ENCODE results near the gene DLG2. TPM values are rescaled to one million over a fixed set of nuclear protein-coding genes. Genes with fewer than 3 reads are reported as not detected.

Gene DLG2
- total and polyA plus RNA-seq, 2 of the 8 experiments (the other 6 are each of a cell fraction or from before 2014, with no cell fraction given), result 1.7 to 14.3 TPM

DNA sequence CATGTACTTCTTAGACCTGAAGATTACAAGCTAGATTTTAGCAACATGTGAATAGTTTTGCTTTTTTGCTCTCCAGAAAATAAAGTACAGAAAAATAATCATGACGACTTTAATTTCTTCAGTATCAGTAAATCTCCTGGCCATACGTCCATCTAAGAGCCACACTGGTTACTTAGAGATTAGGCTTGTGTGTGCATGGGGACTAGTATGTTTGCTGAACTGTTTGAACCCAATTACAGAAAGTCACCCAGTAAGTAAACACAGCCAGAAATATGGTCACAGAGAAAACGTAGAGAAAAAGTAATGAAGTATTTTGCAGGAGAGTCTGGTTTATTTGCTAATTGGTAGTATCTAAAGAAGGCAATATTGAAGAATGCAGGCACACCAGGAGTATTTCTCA is 1287.3 kb downstream of the DLG2 start (continued):
- TF ChIP-seq, protein P1, sequence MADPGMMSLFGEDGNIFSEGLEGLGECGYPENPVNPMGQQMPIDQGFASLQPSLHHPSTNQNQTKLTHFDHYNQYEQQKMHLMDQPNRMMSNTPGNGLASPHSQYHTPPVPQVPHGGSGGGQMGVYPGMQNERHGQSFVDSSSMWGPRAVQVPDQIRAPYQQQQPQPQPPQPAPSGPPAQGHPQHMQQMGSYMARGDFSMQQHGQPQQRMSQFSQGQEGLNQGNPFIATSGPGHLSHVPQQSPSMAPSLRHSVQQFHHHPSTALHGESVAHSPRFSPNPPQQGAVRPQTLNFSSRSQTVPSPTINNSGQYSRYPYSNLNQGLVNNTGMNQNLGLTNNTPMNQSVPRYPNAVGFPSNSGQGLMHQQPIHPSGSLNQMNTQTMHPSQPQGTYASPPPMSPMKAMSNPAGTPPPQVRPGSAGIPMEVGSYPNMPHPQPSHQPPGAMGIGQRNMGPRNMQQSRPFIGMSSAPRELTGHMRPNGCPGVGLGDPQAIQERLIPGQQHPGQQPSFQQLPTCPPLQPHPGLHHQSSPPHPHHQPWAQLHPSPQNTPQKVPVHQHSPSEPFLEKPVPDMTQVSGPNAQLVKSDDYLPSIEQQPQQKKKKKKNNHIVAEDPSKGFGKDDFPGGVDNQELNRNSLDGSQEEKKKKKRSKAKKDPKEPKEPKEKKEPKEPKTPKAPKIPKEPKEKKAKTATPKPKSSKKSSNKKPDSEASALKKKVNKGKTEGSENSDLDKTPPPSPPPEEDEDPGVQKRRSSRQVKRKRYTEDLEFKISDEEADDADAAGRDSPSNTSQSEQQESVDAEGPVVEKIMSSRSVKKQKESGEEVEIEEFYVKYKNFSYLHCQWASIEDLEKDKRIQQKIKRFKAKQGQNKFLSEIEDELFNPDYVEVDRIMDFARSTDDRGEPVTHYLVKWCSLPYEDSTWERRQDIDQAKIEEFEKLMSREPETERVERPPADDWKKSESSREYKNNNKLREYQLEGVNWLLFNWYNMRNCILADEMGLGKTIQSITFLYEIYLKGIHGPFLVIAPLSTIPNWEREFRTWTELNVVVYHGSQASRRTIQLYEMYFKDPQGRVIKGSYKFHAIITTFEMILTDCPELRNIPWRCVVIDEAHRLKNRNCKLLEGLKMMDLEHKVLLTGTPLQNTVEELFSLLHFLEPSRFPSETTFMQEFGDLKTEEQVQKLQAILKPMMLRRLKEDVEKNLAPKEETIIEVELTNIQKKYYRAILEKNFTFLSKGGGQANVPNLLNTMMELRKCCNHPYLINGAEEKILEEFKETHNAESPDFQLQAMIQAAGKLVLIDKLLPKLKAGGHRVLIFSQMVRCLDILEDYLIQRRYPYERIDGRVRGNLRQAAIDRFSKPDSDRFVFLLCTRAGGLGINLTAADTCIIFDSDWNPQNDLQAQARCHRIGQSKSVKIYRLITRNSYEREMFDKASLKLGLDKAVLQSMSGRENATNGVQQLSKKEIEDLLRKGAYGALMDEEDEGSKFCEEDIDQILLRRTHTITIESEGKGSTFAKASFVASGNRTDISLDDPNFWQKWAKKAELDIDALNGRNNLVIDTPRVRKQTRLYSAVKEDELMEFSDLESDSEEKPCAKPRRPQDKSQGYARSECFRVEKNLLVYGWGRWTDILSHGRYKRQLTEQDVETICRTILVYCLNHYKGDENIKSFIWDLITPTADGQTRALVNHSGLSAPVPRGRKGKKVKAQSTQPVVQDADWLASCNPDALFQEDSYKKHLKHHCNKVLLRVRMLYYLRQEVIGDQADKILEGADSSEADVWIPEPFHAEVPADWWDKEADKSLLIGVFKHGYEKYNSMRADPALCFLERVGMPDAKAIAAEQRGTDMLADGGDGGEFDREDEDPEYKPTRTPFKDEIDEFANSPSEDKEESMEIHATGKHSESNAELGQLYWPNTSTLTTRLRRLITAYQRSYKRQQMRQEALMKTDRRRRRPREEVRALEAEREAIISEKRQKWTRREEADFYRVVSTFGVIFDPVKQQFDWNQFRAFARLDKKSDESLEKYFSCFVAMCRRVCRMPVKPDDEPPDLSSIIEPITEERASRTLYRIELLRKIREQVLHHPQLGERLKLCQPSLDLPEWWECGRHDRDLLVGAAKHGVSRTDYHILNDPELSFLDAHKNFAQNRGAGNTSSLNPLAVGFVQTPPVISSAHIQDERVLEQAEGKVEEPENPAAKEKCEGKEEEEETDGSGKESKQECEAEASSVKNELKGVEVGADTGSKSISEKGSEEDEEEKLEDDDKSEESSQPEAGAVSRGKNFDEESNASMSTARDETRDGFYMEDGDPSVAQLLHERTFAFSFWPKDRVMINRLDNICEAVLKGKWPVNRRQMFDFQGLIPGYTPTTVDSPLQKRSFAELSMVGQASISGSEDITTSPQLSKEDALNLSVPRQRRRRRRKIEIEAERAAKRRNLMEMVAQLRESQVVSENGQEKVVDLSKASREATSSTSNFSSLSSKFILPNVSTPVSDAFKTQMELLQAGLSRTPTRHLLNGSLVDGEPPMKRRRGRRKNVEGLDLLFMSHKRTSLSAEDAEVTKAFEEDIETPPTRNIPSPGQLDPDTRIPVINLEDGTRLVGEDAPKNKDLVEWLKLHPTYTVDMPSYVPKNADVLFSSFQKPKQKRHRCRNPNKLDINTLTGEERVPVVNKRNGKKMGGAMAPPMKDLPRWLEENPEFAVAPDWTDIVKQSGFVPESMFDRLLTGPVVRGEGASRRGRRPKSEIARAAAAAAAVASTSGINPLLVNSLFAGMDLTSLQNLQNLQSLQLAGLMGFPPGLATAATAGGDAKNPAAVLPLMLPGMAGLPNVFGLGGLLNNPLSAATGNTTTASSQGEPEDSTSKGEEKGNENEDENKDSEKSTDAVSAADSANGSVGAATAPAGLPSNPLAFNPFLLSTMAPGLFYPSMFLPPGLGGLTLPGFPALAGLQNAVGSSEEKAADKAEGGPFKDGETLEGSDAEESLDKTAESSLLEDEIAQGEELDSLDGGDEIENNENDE (IDR thresholded peaks at IDR 0.05; ENCODE audit: insufficient replicate concordance, low read length), result no peak
- TF ChIP-seq BACH1 (IDR thresholded peaks at IDR 0.05; ENCODE audit: low read length) (no peak), POLR2A (IDR thresholded peaks at IDR 0.05; ENCODE audit: control extremely low read depth in 1 of 2, low read depth in 2 of 2, low read length in 2 of 2) (no peak)
